Midbrain (tissue), 1 donor: ENCODE results near the gene LMBRD1.
"Not testable (repeated sequence)": the region's sequence is repeated elsewhere in the genome, so short reads cannot be mapped to it uniquely, and the experiment has no call there.

Experiments used
- DNase-seq: peaks from one replicate; lab custom pipeline; 2025; lab: John Stamatoyannopoulos, UW

LMBRD1 gene

GRCh38 chr6:69732640-69733039, 64.2 kb downstream of the LMBRD1 start:
- DNase-seq, result peak; percentile 29

GRCh38 chr6:69732045-69732444, 64.8 kb downstream of the LMBRD1 start:
- no peak for DNase-seq

- peak; percentile 11 for DNase-seq
Measured at GRCh38 chr6:69729870-69730449, 66.8 kb downstream of the LMBRD1 start.

- DNase-seq, result no peak
Measured at GRCh38 chr6:69722683-69723082, 74.1 kb downstream of the LMBRD1 start.

- peak; percentile 6 for DNase-seq
Measured at GRCh38 chr6:69719602-69720193, 77.1 kb downstream of the LMBRD1 start.

- no peak for DNase-seq
Measured at GRCh38 chr6:69706724-69707123, 90.1 kb downstream of the LMBRD1 start.

GRCh38 chr6:69705954-69706353, 90.9 kb downstream of the LMBRD1 start:
- DNase-seq, result no peak

GRCh38 chr6:69704916-69705315, 91.9 kb downstream of the LMBRD1 start:
- no peak for DNase-seq

GRCh38 chr6:69699655-69700054, 97.2 kb downstream of the LMBRD1 start:
- no peak for DNase-seq

- no peak for DNase-seq
Measured at GRCh38 chr6:69696273-69696672, 100.5 kb downstream of the LMBRD1 start.

GRCh38 chr6:69693762-69694161, 103.0 kb downstream of the LMBRD1 start:
- DNase-seq, result no peak

- no peak for DNase-seq
Measured at GRCh38 chr6:69690986-69691385, 105.8 kb downstream of the LMBRD1 start.

- DNase-seq, result no peak
Measured at GRCh38 chr6:69680302-69680701, 116.5 kb downstream of the LMBRD1 start.

- DNase-seq, result no peak
Measured at GRCh38 chr6:69673298-69673697, 123.5 kb downstream of the LMBRD1 start.

- no peak for DNase-seq
Measured at GRCh38 chr6:69668916-69669315, 127.9 kb downstream of the LMBRD1 start.

GRCh38 chr6:69666779-69667178, 130.0 kb downstream of the LMBRD1 start:
- DNase-seq, result not testable (repeated sequence)

GRCh38 chr6:69665437-69665836, 131.4 kb downstream of the LMBRD1 start:
- no peak for DNase-seq

GRCh38 chr6:69664551-69664950, 132.3 kb downstream of the LMBRD1 start:
- DNase-seq, result no peak

- no peak for DNase-seq
Measured at GRCh38 chr6:69663215-69663614, 133.6 kb downstream of the LMBRD1 start.

GRCh38 chr6:69650703-69651102, 146.1 kb downstream of the LMBRD1 start:
- DNase-seq, result no peak

GRCh38 chr6:69647726-69648125, 149.1 kb downstream of the LMBRD1 start:
- DNase-seq, result no peak

GRCh38 chr6:69643688-69644087, 153.1 kb downstream of the LMBRD1 start:
- no peak for DNase-seq

GRCh38 chr6:69632932-69633331, 163.9 kb downstream of the LMBRD1 start:
- no peak for DNase-seq
